Caki2 (cell line): ENCODE results near the gene ISM1. TPM values are rescaled to one million over a fixed set of nuclear protein-coding genes. Genes with fewer than 3 reads are reported as not detected.

Experiments
- DNase-seq: peaks from one replicate; pipeline ENCODE4 v3.0.0-alpha.2; 2015; ENCODE audit warnings: low read depth
- in situ Hi-C: cut with HindIII; loops from 2 replicates; pipeline ENCODE4 v1.10.0; 2016; ENCODE audit warnings: low sequenced_read_pairs, low pct_unique_long_range_greater_than_20kb, mixed read lengths
- total RNA-seq: library from RNA; depleted of rRNA; stranded (reverse); fragments of >200 nt; shearing (Covaris generic); gene quantifications from 2 replicates; pipeline ENCODE4 v1.2.3, GENCODE V29; 2014; ENCODE audit warnings: low replicate concordance

The ISM1 gene
- total RNA-seq, 1 experiment from 2014 or later: 7.7 TPM

- in situ Hi-C loops: no loop called here
- no peak for DNase-seq
Observed at GRCh38 chr20:13270211-13270610, 49.1 kb downstream of the ISM1 start.

- in situ Hi-C loops: no loop called here
- no peak for DNase-seq
Observed at GRCh38 chr20:13271098-13271497, 50.0 kb downstream of the ISM1 start.

DNA sequence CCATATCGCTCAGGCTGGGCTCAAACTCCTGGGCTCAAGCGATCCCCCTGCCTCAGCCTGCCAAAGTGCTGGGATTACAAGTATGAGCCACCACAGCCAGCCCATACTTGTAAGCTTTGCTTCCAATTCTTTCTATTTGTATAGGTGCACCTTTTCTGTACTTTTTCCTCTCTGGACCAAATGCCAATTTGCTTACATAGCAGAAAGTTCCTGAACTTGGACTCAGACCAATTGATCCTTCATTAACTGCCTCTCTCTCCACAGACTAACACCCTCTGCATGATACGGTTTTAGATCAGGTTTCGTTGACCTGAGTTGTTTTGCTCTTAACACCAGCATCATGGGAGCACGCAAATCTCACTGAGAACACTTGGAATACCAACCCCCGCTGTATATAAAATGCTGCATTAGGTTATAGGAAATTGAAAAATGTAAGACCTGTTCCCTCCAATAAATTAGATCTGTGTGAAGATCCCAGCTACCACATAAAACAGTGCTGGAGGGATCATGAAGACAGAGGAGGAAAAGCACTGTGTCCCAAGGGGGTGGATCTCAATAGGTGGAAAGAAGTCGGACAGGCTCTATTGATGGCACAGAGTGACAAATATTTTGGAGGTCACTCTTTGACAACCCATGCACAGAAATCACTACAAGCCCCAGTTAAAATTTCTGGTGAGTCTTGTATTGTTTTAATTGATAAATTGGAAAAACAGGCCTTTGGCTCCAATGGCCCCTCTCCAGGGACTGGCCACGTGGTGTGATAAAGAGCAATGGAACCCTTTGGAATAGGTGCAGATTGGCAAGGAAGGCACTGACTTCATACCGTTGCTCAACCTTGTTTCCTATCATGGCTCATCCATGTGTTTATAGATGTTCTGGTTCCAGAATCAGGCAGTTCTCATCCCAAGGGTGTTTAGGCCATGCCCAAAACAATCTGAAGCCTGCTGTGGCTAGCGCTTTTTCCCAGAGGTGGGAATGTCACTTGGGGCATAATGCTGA is 51.2 kb downstream of the ISM1 start:
- no peak for DNase-seq
- in situ Hi-C loops: no loop called here

DNA sequence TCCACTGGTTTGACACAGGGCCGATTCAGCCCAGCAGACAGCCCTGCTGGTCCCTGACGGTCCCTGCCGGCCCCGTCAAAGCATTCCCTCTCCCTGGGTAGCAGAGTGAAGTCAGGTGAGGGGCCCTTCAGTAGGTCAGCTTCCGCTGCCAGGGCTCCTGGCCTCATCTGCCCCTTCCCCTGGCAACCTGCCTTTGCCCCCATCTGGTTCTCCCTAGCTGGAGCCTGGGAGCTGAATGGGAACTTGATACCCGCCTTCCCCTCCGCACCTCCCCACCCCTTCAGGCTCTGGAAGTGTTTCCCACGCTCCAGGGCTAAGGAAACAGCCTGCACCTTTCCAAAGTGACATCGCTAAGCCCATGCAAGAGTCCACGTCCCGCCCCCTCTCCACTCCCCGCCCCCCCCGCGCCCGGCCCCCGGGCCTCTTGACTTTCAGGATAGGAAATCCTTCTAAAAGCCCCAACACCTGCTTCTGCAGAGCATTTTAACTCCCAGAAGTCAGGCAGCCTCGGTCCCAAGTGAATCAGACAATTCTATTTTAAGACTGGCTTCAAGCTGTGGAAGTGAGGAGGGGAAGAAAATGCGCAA is 53.3 kb downstream of the ISM1 start:
- no peak for DNase-seq
- in situ Hi-C loops: no loop called here

GRCh38 chr20:13276945-13277541 is 56.0 kb downstream of the ISM1 start:
- DNase-seq: no peak
- in situ Hi-C loops: no loop called here

DNA sequence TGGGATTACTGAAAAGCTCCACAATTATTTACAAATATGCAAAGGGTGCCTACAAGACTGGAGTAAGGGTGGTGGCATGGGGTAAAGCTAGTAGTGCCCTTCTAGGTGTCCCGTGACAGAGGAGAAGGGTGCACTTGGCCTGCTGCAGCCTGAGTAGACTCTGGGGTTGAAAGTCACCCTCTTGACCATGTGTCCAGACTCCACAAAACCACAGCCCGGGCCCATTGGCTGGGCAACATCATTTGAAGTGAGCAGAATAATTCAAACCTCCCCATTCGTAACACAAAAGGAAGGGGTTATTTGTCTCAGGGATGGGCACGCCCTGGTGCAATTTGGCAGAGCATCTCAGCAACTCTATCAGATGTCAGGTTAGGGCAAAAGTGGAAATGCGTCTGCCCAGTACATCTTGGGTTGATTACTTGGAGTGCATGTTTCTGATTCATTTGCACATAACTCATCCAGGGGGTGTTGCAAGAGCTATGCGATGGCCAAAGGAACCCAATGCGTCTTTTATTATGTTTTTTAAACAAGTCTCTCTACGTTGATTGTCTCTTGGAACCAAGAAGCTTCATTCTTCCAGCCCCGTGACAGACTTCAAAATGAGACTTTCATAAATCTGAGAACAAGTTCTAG is 56.7 kb downstream of the ISM1 start:
- in situ Hi-C loops: no loop called here
- DNase-seq: no peak

DNA sequence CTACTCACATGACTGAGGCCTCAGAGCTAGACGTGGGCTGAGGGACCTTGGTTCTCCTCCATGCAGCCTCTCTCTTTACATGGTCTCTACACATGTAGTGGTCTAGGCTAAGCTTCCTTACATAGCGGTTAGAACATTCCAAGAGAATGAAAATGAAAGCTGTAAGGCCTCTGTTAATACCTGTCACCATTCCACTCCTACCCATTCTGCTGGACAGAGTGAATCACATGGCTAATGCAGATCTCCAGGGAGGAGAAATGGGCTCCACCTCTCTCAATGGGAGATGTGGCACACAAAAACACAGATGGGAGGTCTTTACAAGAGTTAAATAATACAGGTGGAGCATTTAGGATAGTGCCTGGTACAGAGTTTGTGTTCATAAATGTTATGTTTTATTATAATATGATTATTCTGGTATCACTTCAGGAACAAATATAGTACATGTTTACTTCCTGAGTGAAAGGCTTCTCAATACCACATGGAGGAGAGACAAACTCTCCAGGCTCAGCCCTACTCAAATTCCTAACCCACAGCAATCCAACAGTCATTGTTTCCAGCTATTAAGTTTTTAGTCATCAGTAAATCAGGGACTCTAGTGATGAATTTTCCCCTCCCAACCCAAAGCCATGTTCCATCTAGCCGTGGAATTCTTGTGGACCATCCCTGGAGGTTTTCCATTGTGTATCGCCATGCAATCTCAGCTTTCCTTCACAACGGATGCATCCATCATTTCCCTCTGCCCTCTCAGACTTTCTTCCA is 57.9 kb downstream of the ISM1 start:
- in situ Hi-C loops: no loop called here
- no peak for DNase-seq

GRCh38 chr20:13280609-13281324 is 59.7 kb downstream of the ISM1 start:
- no peak for DNase-seq
- in situ Hi-C loops: no loop called here

- in situ Hi-C loops: no loop called here
- no peak for DNase-seq
Observed at GRCh38 chr20:13283869-13284829, 63.1 kb downstream of the ISM1 start.

DNA sequence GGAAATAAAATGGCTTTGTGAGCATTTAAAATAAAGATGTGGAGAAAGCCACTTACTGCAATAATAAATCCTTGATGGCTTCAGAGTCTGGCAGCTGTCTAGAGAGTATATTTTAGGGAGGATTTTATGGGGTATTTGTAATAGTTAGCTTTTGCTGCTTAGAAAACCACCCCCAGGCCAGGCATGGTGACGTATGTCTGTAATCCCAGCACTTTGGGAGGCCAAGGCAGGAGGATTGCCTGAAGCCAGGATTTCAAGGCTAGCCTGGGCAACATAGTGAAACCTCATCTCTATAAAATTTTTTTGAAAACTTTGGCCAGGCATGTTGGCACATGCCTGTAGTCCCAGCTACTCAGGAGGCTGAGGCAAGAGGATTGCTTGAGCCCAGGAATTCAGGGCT is 63.8 kb downstream of the ISM1 start:
- in situ Hi-C loops: no loop called here

DNA sequence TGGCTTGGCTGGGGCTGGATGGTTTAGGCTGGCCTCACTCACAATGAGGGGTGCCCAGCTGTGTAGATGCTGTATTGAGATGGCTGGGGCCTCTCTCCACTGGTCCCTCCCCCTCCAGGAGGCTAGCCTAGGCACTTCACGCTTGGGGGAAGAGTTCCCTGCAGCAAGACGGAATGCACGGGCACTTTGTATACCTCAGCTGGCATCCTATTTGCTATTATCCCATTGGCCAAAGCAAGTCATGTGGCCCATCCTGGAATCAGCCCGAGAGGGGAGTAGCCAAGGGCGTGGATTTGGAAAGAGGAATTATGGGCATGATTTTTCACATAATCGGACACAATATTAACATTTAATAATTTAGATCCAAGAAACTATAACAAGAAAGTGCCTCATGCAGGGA is 64.3 kb downstream of the ISM1 start:
- in situ Hi-C loops: no loop called here
- no peak for DNase-seq

More for the DNA sequence above, 63.8 kb downstream of the ISM1 start:
- DNase-seq: no peak

DNA sequence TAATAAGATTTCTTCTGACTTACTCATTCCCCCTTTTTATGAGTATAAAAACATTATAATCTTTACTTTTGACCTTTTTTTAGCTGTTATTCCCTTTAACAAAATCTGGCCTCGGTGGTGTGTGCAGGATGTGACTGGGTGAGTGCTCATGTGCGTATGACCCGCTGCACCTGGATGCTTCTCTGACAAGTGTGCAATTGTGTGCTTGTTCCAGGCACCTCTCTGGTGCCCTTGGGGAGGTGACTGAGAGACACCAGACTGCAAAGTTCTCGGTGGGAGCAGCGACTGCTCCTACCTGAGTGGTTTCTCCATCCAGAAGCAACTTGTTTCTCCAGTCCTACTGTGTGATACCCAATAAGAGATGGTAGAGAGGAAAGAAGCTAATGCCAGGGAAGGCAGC is 65.0 kb downstream of the ISM1 start:
- in situ Hi-C loops: no loop called here

DNA sequence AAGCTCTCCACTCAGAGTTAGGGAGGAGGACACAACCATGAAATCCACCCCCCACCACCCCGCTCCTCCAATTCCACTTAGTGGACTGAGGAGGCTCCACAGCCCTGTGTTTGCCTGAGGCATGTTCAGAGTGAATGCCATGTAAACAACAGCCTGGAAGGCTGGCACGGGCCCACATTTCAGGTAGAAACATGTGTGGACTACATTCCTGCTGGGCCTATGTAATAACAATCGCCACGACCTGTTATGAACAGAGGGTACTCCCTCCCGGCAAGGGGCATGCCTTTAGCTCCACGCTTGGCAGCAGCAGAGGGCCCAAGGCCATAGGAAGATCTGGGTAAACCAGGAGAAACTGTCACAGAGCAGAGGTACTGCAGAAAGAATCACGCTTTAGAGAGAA is 65.5 kb downstream of the ISM1 start:
- no peak for DNase-seq

More for the DNA sequence above, 65.0 kb downstream of the ISM1 start:
- no peak for DNase-seq

DNA sequence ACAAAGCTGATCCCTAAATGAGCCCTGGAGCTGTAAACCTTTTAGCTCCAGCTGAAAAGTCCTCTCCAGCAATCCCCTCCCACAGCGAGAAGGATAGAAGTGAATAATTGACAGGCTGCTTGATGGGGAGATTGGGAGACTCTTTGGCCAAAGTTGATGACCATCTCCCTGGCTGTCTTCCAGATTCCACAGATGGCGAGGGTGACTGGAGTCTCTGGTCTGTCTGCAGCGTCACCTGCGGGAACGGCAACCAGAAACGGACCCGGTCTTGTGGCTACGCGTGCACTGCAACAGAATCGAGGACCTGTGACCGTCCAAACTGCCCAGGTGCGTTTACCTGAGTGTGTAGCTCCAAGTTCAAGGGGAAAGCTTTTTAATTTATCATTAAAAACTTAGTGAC is 67.3 kb downstream of the ISM1 start:
- in situ Hi-C loops: no loop called here
- DNase-seq: no peak

More for the DNA sequence above, 65.5 kb downstream of the ISM1 start:
- in situ Hi-C loops: no loop called here

- DNase-seq: no peak
- in situ Hi-C loops: no loop called here
Observed at GRCh38 chr20:13289031-13289430, 68.0 kb downstream of the ISM1 start.

GRCh38 chr20:13290724-13291123 is 69.7 kb downstream of the ISM1 start:
- no peak for DNase-seq
- in situ Hi-C loops: no loop called here
